GM18868 (cell line): ENCODE measurements around the gene GJD3.
"Not testable (repeated sequence)": the region's sequence is repeated elsewhere in the genome, so short reads cannot be mapped to it uniquely, and the experiment has no call there.

ENCODE experiments used
- ATAC-seq: cut with Tn5 transposase; IDR thresholded peaks from one replicate; pipeline ENCODE4 v1.9.1; 2021; ENCODE audit warnings: mild to moderate bottlenecking, moderate library complexity; ENCODE audit not compliant: unreplicated experiment

Gene GJD3

GRCh38 chr17:40371261-40371929 is 6.9 kb upstream of the GJD3 start:
- ATAC-seq = no peak

GRCh38 chr17:40369923-40370322 is 5.4 kb upstream of the GJD3 start:
- no peak for ATAC-seq

DNA sequence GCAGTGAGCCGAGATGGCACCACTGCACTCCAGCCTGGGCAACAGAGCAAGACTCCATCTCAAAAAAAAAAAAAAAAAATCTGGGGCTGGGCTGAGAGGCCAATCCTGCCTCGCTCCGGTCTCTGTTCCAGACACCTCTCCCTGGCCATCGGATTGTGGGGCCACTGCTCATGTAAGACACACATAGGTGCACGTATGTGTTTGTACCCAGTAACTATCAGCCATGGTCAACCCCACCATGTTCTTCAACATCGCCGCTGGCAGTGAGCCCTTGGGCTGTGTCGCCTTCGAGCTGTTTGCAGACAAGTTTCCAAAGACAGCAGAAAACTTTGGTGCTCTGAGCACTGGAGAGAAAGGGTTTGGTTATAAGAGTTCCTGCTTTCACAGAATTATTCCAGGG is 3.2 kb upstream of the GJD3 start:
- ATAC-seq = not testable (repeated sequence)

DNA sequence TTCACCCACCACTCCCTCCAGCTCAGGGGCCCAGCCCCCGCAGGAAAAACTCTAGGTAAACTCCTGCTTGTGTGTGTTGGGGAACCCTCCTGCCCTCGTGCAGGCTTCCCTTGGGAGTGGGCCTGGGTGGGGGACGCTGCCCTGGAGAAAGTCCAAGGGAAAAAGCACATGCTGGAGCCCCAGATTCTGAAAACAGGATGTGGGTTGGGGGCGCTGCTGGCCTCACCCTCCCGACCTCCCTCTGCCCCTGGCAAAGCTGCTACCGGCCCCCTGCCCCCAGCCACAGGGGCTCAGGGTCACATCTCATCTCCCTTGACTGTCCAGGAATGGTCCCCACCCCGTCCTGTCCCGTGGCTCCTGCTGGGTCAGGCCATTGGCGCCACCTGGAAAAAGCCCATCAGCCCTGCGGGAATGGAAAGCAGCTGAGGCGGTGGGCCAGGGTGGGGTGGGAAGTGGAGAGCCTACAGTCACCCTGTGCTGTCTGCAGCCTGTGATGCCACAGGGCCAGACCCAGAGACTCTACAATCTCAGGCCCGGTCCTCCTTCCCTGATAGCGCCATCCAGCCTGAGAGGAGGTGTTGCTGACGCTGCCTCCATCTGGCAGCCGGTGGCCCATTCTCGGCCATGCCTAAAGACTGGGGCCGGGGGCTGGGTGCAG is 2.5 kb upstream of the GJD3 start:
- no peak for ATAC-seq

DNA sequence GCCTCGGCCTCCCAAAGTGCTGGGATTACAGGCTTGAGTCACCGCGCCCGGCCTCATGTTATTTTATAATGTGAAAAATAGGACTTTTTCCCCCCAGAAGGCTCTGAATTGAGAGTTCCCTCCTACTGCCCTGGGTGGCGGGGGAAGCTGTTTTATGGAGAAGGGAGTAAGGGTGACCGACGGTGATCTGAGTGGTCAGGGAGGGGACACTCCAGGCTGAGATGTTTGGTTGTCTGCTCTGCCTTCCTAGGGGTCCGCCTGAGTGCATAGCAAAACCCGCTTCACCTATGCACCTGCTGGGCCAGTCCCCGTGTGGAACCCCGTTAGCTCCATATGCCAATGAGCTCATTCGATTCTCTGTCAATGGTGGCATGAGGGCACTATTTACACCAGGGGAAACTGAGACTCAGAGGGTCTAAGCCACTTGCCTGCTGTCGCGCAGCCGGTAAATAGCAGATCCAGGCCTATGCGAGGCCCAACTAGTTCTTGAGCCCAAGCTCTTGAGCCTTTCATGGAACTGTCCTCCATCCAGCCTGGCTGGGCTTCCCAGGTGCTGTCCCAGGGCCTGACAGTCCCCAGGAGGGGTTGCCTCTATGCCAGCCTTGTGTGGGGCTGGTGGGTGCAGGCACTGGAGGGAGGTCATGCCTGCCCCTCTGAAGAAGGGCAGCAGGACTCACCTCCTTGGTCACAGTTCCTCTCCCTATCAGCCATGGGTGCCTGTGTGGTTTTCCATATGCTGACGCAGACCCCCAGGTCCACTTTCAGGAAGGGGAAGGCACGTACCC is 1.7 kb upstream of the GJD3 start:
- ATAC-seq = no peak

DNA sequence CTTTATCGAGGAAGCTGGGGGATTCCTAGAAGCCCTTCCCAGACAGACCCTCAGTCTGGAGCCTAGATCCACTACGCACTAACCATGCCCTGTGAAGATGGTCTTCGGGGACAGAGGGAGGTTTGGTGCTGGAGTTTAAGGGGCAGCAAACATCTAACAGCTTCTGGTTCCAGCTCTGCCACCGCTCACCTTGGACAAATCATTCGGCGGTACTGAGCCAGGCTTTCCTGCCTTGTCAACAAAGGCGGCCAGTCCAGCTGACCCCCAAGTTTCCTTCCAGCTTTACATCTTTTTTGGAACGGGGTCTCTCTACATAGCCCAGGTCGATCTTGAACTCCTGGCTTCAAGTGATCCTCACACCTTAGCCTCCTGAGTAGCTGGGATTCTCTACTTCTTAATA is 369 bp upstream of the GJD3 start:
- no peak for ATAC-seq

DNA sequence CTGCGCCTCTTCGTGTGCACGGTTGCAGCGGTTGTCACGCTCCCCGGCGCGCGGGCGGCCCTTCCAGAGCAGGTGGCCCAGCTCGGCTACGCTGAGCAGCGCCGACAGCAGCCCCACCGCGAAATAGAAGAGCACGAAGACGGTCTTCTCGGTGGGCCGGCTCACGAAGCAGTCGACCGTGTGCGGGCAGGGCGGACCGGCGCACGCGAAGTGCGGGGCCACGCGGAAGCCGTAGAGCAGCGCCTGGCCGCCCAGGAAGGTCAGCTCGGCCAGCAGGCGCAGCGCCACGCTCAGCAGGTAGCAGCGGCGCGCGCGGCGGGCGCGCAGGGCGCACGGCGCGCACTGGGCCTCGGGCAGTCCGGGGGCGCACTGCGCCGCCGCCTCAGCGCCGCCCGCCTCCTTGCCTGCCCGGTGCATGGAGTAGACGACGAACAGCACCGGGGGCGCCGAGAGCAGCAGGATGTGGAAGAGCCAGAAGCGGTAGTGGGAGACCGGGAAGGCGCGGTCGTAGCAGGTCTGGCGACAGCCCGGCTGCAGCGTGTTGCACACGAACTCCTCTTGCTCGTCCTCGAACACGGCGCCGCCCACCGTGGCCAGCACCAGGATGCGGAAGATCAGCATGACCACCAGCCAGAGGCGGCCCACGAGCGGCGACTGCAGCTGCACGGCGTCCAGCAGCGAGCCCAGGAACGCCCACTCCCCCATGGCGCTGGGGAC is 1.3 kb downstream of the GJD3 start:
- peak; percentile 30 for ATAC-seq

- ATAC-seq = peak; percentile 76
Observed at GRCh38 chr17:40362696-40363110, 1.8 kb downstream of the GJD3 start.

GRCh38 chr17:40361925-40362695 is 2.4 kb downstream of the GJD3 start:
- no peak for ATAC-seq

- ATAC-seq = no peak
Observed at GRCh38 chr17:40361063-40361924, 3.2 kb downstream of the GJD3 start.

- no peak for ATAC-seq
Observed at GRCh38 chr17:40360091-40360490, 4.4 kb downstream of the GJD3 start.

- no peak for ATAC-seq
Observed at GRCh38 chr17:40358323-40359038, 6.1 kb downstream of the GJD3 start.

- no peak for ATAC-seq
Observed at GRCh38 chr17:40356990-40357881, 7.3 kb downstream of the GJD3 start.

- ATAC-seq = no peak
Observed at GRCh38 chr17:40355804-40356758, 8.5 kb downstream of the GJD3 start.

GRCh38 chr17:40355123-40355803 is 9.3 kb downstream of the GJD3 start:
- ATAC-seq = peak; percentile 38
